ENCODE data around the gene PSMA7. TPM values are rescaled to one million over a fixed set of nuclear protein-coding genes. Genes with fewer than 3 reads are reported as not detected.

Gene PSMA7
- total RNA-seq, 1 experiment from 2014 or later = 332 TPM

DNA sequence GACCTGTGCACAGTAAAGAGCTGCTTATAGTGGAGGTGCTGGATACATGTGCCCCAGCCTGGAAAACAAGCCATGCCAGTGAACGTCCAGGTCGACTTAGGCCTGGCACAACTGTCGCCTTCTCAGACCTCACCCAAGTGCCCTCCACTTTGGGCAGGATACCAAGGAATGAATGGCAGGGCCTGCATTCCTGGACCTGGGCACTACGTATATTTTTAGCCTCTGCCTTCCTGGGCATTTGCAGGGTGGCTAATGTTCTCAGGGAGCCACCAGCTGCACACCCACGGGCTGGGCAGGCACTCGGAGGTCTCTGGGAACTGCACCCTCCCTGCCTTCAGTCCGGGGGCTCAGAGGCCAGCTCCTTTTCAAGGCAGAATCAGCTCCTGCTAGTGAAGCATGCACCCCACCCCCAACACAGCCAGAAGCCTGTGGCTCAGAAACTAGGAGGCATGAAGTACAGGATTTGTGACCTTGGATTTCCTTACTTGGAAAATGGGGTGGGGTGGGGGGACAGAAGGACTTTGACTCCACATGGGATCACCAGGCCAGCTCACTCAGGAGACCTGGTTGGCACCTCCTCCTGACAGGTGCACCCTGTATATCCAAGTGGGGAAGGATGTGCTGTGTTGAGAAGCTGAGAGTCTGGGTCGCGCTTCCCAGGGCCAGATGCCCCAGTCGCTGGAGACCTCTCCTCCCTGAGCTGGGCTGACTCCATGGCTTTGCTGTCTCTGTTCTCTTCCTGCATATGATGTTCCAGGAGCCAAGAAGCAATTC, 23.4 kb downstream of the PSMA7 start:
- H2BK15ac ChIP-seq (ENCODE audit: low read depth, low read length) = no peak overlapping the region
- no peak overlapping the region for H3T11ph ChIP-seq (ENCODE audit: low read length)
- Mint-ChIP-seq H3K36me3 (ENCODE audit: insufficient read depth in 1 of 3, low read depth in 3 of 3) (peaks cover 8 to 12% (median 8%) of the 10 kb centered on the region in 3 experiments; a peak in 6 of 7 replicates), H3K9me3 (no peaks in the 10 kb centered on the region), H3K27me3 (ENCODE audit: low read depth) (peaks cover 5% of the 10 kb centered on the region), H3K4me1 (peaks cover 32 to 52% of the 10 kb centered on the region in 2 experiments), H3K4me3 (peak overlapping the region in 1 of 2 experiments; percentile 36; a peak in 2 of 5 replicates), H3K27ac (no peak overlapping the region)
- H3K4me2 ChIP-seq (ENCODE audit: insufficient read depth, insufficient read length, low read length) = no peak overlapping the region
- no peak overlapping the region for H3K56ac ChIP-seq (ENCODE audit: insufficient read length, low read depth, low read length)
- no peak overlapping the region for H3K23ac ChIP-seq (ENCODE audit: insufficient read length, low read depth, low read length)
- no peaks in the 10 kb centered on the region for H3K9me3 ChIP-seq (ENCODE audit: control insufficient read depth, low read depth, low read length)
- no peaks in the 10 kb centered on the region for H3K27me3 ChIP-seq (ENCODE audit: insufficient read depth, low read length)
- H2BK20ac ChIP-seq (ENCODE audit: low read depth, low read length, poor library complexity, severe bottlenecking) = no peak overlapping the region
- H3K14ac ChIP-seq (ENCODE audit: insufficient read depth, low read length) = no peak overlapping the region; the same call in 1 of the 2 replicates
- no peak overlapping the region for H4K5ac ChIP-seq (ENCODE audit: insufficient read length, low read depth, low read length)
- H3K4me1 ChIP-seq (ENCODE audit: insufficient read depth, low read length) = no peaks in the 10 kb centered on the region
- no peak overlapping the region for H2AK5ac ChIP-seq (ENCODE audit: insufficient read length, low read length)
- H2BK12ac ChIP-seq (ENCODE audit: insufficient read length, low read depth, low read length) = no peak overlapping the region
- no peak overlapping the region for H2AFZ ChIP-seq (ENCODE audit: low read length)
- H3K9ac ChIP-seq (ENCODE audit: extremely low read depth, insufficient read length, low read length) = no peak overlapping the region
- H4K20me1 ChIP-seq (ENCODE audit: control insufficient read depth, insufficient read depth, insufficient read length) = no peaks in the 10 kb centered on the region
- H3K4ac ChIP-seq (ENCODE audit: low read depth, low read length) = no peak overlapping the region
- TF ChIP-seq, protein P1, sequence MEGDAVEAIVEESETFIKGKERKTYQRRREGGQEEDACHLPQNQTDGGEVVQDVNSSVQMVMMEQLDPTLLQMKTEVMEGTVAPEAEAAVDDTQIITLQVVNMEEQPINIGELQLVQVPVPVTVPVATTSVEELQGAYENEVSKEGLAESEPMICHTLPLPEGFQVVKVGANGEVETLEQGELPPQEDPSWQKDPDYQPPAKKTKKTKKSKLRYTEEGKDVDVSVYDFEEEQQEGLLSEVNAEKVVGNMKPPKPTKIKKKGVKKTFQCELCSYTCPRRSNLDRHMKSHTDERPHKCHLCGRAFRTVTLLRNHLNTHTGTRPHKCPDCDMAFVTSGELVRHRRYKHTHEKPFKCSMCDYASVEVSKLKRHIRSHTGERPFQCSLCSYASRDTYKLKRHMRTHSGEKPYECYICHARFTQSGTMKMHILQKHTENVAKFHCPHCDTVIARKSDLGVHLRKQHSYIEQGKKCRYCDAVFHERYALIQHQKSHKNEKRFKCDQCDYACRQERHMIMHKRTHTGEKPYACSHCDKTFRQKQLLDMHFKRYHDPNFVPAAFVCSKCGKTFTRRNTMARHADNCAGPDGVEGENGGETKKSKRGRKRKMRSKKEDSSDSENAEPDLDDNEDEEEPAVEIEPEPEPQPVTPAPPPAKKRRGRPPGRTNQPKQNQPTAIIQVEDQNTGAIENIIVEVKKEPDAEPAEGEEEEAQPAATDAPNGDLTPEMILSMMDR (conservative IDR thresholded peaks at IDR 0.05) = no peak
- H3K79me1 ChIP-seq (ENCODE audit: insufficient read depth, low read depth, low read length, poor library complexity, severe bottlenecking) = peaks cover 11% of the 10 kb centered on the region
- no peak overlapping the region for H4K91ac ChIP-seq (ENCODE audit: insufficient read length, low read depth, low read length)
- H3K27ac ChIP-seq (ENCODE audit: insufficient read length, low read depth, low read length) = no peak overlapping the region
- H3K18ac ChIP-seq (ENCODE audit: insufficient read length, low read depth, low read length) = no peak overlapping the region
- H3K79me2 ChIP-seq (ENCODE audit: insufficient read depth, low read length) = peaks cover 9% of the 10 kb centered on the region; the same call in 1 of the 2 replicates
- no peak overlapping the region for H4K8ac ChIP-seq (replicated peaks; ENCODE audit: insufficient read length, low read depth, low read length)
- peaks cover 4% of the 10 kb centered on the region for H3K23me2 ChIP-seq (ENCODE audit: insufficient read length, low read depth, low read length, poor library complexity, severe bottlenecking)
- no peak for DNase-seq
- no peak overlapping the region for H2BK5ac ChIP-seq (ENCODE audit: insufficient read length, low read length)
- H2BK120ac ChIP-seq (ENCODE audit: low read depth, low read length, poor library complexity, severe bottlenecking) = no peak overlapping the region
- WGBS (ENCODE audit: extremely low coverage, insufficient read length, low lambda C conversion rate) = no CpG with 5 or more reads among the region's 10 CpGs
